HG02642 (cell line): ENCODE results near the gene ALOX5.
A peak's percentile ranks its signal among the peaks of the same experiment; 100 is the strongest.

Source experiments
- ATAC-seq: cut with Tn5 transposase; IDR thresholded peaks from one replicate; pipeline ENCODE4 v1.9.1; 2021; ENCODE audit warnings: mild to moderate bottlenecking; ENCODE audit not compliant: unreplicated experiment, poor library complexity

The ALOX5 gene

GRCh38 chr10:45422207-45422865 lies 48.3 kb downstream of the ALOX5 start:
- no peak for ATAC-seq

- ATAC-seq, result no peak
Observed at GRCh38 chr10:45422866-45423659, 49.0 kb downstream of the ALOX5 start.

- ATAC-seq, result no peak
Observed at GRCh38 chr10:45423976-45424499, 50.0 kb downstream of the ALOX5 start.

GRCh38 chr10:45424668-45425404 lies 50.8 kb downstream of the ALOX5 start:
- no peak for ATAC-seq

- ATAC-seq, result no peak
Observed at GRCh38 chr10:45425621-45426563, 51.9 kb downstream of the ALOX5 start.

GRCh38 chr10:45427262-45427969 lies 53.4 kb downstream of the ALOX5 start:
- ATAC-seq, result no peak

GRCh38 chr10:45427970-45428366 lies 54.0 kb downstream of the ALOX5 start:
- no peak for ATAC-seq

GRCh38 chr10:45428611-45429510 lies 54.8 kb downstream of the ALOX5 start:
- no peak for ATAC-seq

- no peak for ATAC-seq
Observed at GRCh38 chr10:45429790-45430189, 55.8 kb downstream of the ALOX5 start.

GRCh38 chr10:45432113-45432512 lies 58.1 kb downstream of the ALOX5 start:
- ATAC-seq, result no peak

- no peak for ATAC-seq
Observed at GRCh38 chr10:45432700-45433472, 58.9 kb downstream of the ALOX5 start.

- peak; percentile 96 for ATAC-seq
Observed at GRCh38 chr10:45433716-45434469, 59.9 kb downstream of the ALOX5 start.

GRCh38 chr10:45437587-45438465 lies 63.8 kb downstream of the ALOX5 start:
- ATAC-seq, result no peak

GRCh38 chr10:45438466-45439090 lies 64.6 kb downstream of the ALOX5 start:
- ATAC-seq, result no peak

GRCh38 chr10:45439365-45439764 lies 65.3 kb downstream of the ALOX5 start:
- no peak for ATAC-seq
